H9 (cell line): Measurements from ENCODE around the gene MEIG1. TPM values are rescaled to one million over a fixed set of nuclear protein-coding genes. Genes with fewer than 3 reads are reported as not detected.

Experiments
- DNase-seq: peaks from one replicate; pipeline ENCODE4 v3.0.0-alpha.2; 2017
- H2AFZ ChIP-seq: one replicate; pipeline ENCODE4 v1.6.1; 2013; ENCODE audit warnings: mild to moderate bottlenecking, low read length, control low read depth, moderate library complexity
- H2AK5ac ChIP-seq: 2 replicates; pipeline ENCODE4 v1.6.1; 2013; ENCODE audit warnings: low read length, control low read depth, mixed read lengths; ENCODE audit not compliant: insufficient read length
- H2BK120ac ChIP-seq: one replicate; pipeline ENCODE4 v1.6.1; 2013; ENCODE audit warnings: low read depth, mild to moderate bottlenecking, low read length, control low read depth, inconsistent platforms; ENCODE audit not compliant: poor library complexity, severe bottlenecking
- H2BK12ac ChIP-seq: 2 replicates; pipeline ENCODE4 v1.6.1; 2013; ENCODE audit warnings: low read length, control low read depth, mixed read lengths, low read depth; ENCODE audit not compliant: insufficient read length
- H2BK15ac ChIP-seq: 2 replicates; pipeline ENCODE4 v1.6.1; 2013; ENCODE audit warnings: low read depth, low read length, control low read depth
- H2BK20ac ChIP-seq: one replicate; pipeline ENCODE4 v1.6.1; 2013; ENCODE audit warnings: low read depth, mild to moderate bottlenecking, low read length, control low read depth, inconsistent platforms; ENCODE audit not compliant: poor library complexity, severe bottlenecking
- H2BK5ac ChIP-seq: 2 replicates; pipeline ENCODE4 v1.6.1; 2013; ENCODE audit warnings: low read length, control low read depth, mixed read lengths; ENCODE audit not compliant: insufficient read length
- H3K14ac ChIP-seq: 2 replicates; pipeline ENCODE4 v1.6.1; 2013; ENCODE audit warnings: low read length, control low read depth; ENCODE audit not compliant: insufficient read depth
- H3K18ac ChIP-seq: 2 replicates; pipeline ENCODE4 v1.6.1; 2013; ENCODE audit warnings: low read depth, mild to moderate bottlenecking, mixed read lengths, low read length, control low read depth; ENCODE audit not compliant: insufficient read length
- H3K23ac ChIP-seq: 2 replicates; pipeline ENCODE4 v1.6.1; 2013; ENCODE audit warnings: low read length, control low read depth, mixed read lengths, low read depth; ENCODE audit not compliant: insufficient read length
- H3K23me2 ChIP-seq: 2 replicates; pipeline ENCODE4 v1.6.1; 2013; ENCODE audit warnings: low read depth, mild to moderate bottlenecking, mixed read lengths, low read length, control low read depth; ENCODE audit not compliant: insufficient read length, poor library complexity, severe bottlenecking
- H3K27ac ChIP-seq: 2 replicates; pipeline ENCODE4 v1.5.1; 2013; ENCODE audit warnings: low read length, control low read depth, mixed read lengths, low read depth; ENCODE audit not compliant: insufficient read length
- H3K27me3 ChIP-seq: 2 replicates; pipeline ENCODE4 v1.6.1; 2013; ENCODE audit warnings: low read length, control low read depth, inconsistent platforms; ENCODE audit not compliant: insufficient read depth
- H3K4ac ChIP-seq: 2 replicates; pipeline ENCODE4 v1.6.1; 2013; ENCODE audit warnings: low read depth, mild to moderate bottlenecking, control low read depth, inconsistent platforms, low read length, moderate library complexity
- H3K4me1 ChIP-seq: 2 replicates; pipeline ENCODE4 v1.6.1; 2013; ENCODE audit warnings: low read length, control low read depth, inconsistent platforms; ENCODE audit not compliant: insufficient read depth
- H3K4me2 ChIP-seq: 2 replicates; pipeline ENCODE4 v1.6.1; 2013; ENCODE audit warnings: low read length, control low read depth, mixed read lengths; ENCODE audit not compliant: insufficient read length, insufficient read depth
- H3K56ac ChIP-seq: 2 replicates; pipeline ENCODE4 v1.6.1; 2013; ENCODE audit warnings: low read depth, mild to moderate bottlenecking, mixed read lengths, low read length, control low read depth; ENCODE audit not compliant: insufficient read length
- H3K79me1 ChIP-seq: 2 replicates; pipeline ENCODE4 v1.6.1; 2013; ENCODE audit warnings: low read depth, mild to moderate bottlenecking, moderate library complexity, low read length, control low read depth, inconsistent platforms; ENCODE audit not compliant: insufficient read depth, poor library complexity, severe bottlenecking
- H3K79me2 ChIP-seq: 2 replicates; pipeline ENCODE4 v1.6.1; 2013; ENCODE audit warnings: low read length, control low read depth, inconsistent platforms; ENCODE audit not compliant: insufficient read depth
- H3K9ac ChIP-seq: 2 replicates; pipeline ENCODE4 v1.6.1; 2013; ENCODE audit warnings: low read length, control low read depth, mixed read lengths; ENCODE audit not compliant: insufficient read length; ENCODE audit errors: extremely low read depth
- H3K9me3 ChIP-seq: one replicate; pipeline ENCODE4 v1.6.1; 2013; ENCODE audit warnings: low read depth, low read length, inconsistent platforms; ENCODE audit not compliant: control insufficient read depth
- H3T11ph ChIP-seq: one replicate; pipeline ENCODE4 v1.6.1; 2013; ENCODE audit warnings: mild to moderate bottlenecking, low read length, control low read depth, inconsistent platforms
- H4K20me1 ChIP-seq: one replicate; pipeline ENCODE4 v1.6.1; 2013; ENCODE audit not compliant: control insufficient read depth, insufficient read length, insufficient read depth
- H4K5ac ChIP-seq: 2 replicates; pipeline ENCODE4 v1.6.1; 2013; ENCODE audit warnings: low read depth, mild to moderate bottlenecking, mixed read lengths, low read length, control low read depth; ENCODE audit not compliant: insufficient read length
- H4K8ac ChIP-seq: replicated peaks from 2 replicates; pipeline ENCODE4 v1.6.1; 2013; ENCODE audit warnings: low read length, control low read depth, mixed read lengths, low read depth; ENCODE audit not compliant: insufficient read length
- H4K91ac ChIP-seq: 2 replicates; pipeline ENCODE4 v1.6.1; 2013; ENCODE audit warnings: low read depth, mild to moderate bottlenecking, moderate library complexity, mixed read lengths, low read length, control low read depth; ENCODE audit not compliant: insufficient read length
- H3K27ac Mint-ChIP-seq, 3 experiments: 2 replicates in 2 of 3; 3 replicates in 1 of 3; pipeline ENCODE4 v1.8.0; 2020 to 2021; ENCODE audit warnings: mixed read lengths in 3 of 3, mild to moderate bottlenecking in 1 of 3, moderate library complexity in 1 of 3
- H3K27me3 Mint-ChIP-seq: 2 replicates; pipeline ENCODE4 v1.8.0; 2021; ENCODE audit warnings: low read depth, mild to moderate bottlenecking, moderate library complexity, mixed read lengths
- H3K36me3 Mint-ChIP-seq, 3 experiments: 2 replicates in 2 of 3; 3 replicates in 1 of 3; pipeline ENCODE4 v1.8.0; 2020 to 2021; ENCODE audit warnings: low read depth in 3 of 3, mixed read lengths in 3 of 3; ENCODE audit not compliant: insufficient read depth in 1 of 3
- H3K4me1 Mint-ChIP-seq, 2 experiments: 2 replicates each; pipeline ENCODE4 v1.8.0; 2020; ENCODE audit warnings: mixed read lengths in 2 of 2
- H3K4me3 Mint-ChIP-seq, 2 experiments: 2 replicates in 1 of 2; 3 replicates in 1 of 2; pipeline ENCODE4 v1.8.0; 2020 to 2021; ENCODE audit warnings: mild to moderate bottlenecking in 2 of 2, mixed read lengths in 2 of 2, moderate library complexity in 1 of 2
- H3K9me3 Mint-ChIP-seq, 2 experiments: 2 replicates in 1 of 2; 3 replicates in 1 of 2; pipeline ENCODE4 v1.8.0; 2020; ENCODE audit warnings: mild to moderate bottlenecking in 2 of 2, mixed read lengths in 2 of 2, moderate library complexity in 1 of 2
- CTCF ChIP-seq: fragments of 200-600 bp; sonication (generic); conservative IDR thresholded peaks from 3 replicates; pipeline ENCODE4 v1.8.0; 2021; ENCODE audit warnings: antibody characterized with exemption, mild to moderate bottlenecking
- WGBS: extraction: QIAGEN DNeasy Blood & Tissue Kit; methylation state at CpG from one replicate; pipeline ENCODE4 v1.1.7; 2013; ENCODE audit warnings: missing lambda C conversion rate, low lambda C conversion rate, mixed read lengths; ENCODE audit not compliant: insufficient read length; ENCODE audit errors: extremely low coverage; 5-methylcytosine and 5-hydroxymethylcytosine counted together
- total RNA-seq: library from RNA; stranded (reverse); gene quantifications from 2 replicates; pipeline ENCODE4 v1.2.1, GENCODE V29; 2021

The MEIG1 gene
- total RNA-seq, 1 experiment from 2014 or later = 0.72 TPM

- no peak overlapping the region for H3K9ac ChIP-seq
- H4K5ac ChIP-seq = no peak overlapping the region
- H3K4me2 ChIP-seq = no peak overlapping the region
- no peak overlapping the region for H3K27ac ChIP-seq
- no peak for TF ChIP-seq CTCF
- H3T11ph ChIP-seq = no peak overlapping the region
- H3K18ac ChIP-seq = no peak overlapping the region
- no peak overlapping the region for H3K14ac ChIP-seq
- H2AFZ ChIP-seq = no peak overlapping the region
- no peak overlapping the region for H4K91ac ChIP-seq
- H3K56ac ChIP-seq = no peak overlapping the region
- DNase-seq = no peak
- H2BK15ac ChIP-seq = no peak overlapping the region
- no peak overlapping the region for H2BK5ac ChIP-seq
- no peak overlapping the region for H2BK120ac ChIP-seq
- Mint-ChIP-seq H3K27me3 (no peaks in the 10 kb centered on the region), H3K4me1 (no peaks in the 10 kb centered on the region), H3K36me3 (peaks cover 79 to 95% (median 92%) of the 10 kb centered on the region in 3 experiments), H3K27ac (no peak overlapping the region), H3K9me3 (peaks cover 42 to 45% of the 10 kb centered on the region in 2 experiments), H3K4me3 (no peak overlapping the region)
- H3K79me2 ChIP-seq = no peaks in the 10 kb centered on the region
- no CpG with 5 or more reads among the region's 3 CpGs for WGBS
- no peak overlapping the region for H2BK12ac ChIP-seq
- no peaks in the 10 kb centered on the region for H4K20me1 ChIP-seq
- no peaks in the 10 kb centered on the region for H3K79me1 ChIP-seq
- H2BK20ac ChIP-seq = no peak overlapping the region
- no peak overlapping the region for H3K23ac ChIP-seq
- H3K4me1 ChIP-seq = no peaks in the 10 kb centered on the region
- H2AK5ac ChIP-seq = no peak overlapping the region
- no peaks in the 10 kb centered on the region for H3K27me3 ChIP-seq
- H3K9me3 ChIP-seq = peaks cover 12% of the 10 kb centered on the region
- H4K8ac ChIP-seq = no peak overlapping the region
- no peak overlapping the region for H3K4ac ChIP-seq
- H3K23me2 ChIP-seq = no peaks in the 10 kb centered on the region
Observed at GRCh38 chr10:14917827-14918226, 41.4 kb upstream of the MEIG1 start.
